ENCODE results near the gene RALGAPA1. TPM values are rescaled to one million over a fixed set of nuclear protein-coding genes. Genes with fewer than 3 reads are reported as not detected.

The RALGAPA1 gene
- total RNA-seq, 1 experiment from 2014 or later, result 138 TPM

GRCh38 chr14:35553808-35554207 is 255.3 kb downstream of the RALGAPA1 start:
- no peak overlapping the region for H3K4me2 ChIP-seq (ENCODE audit: low read depth, low read length, poor library complexity, severe bottlenecking)

GRCh38 chr14:35551081-35551480 is 258.0 kb downstream of the RALGAPA1 start:
- Histone ChIP-seq H4K20me1 (ENCODE audit: insufficient read depth, low read depth, low read length) (no peaks in the 10 kb centered on the region), H3K4me2 (ENCODE audit: low read depth, low read length, poor library complexity, severe bottlenecking) (no peak overlapping the region), H3K79me2 (ENCODE audit: low read length) (no peaks in the 10 kb centered on the region), H3K4me1 (ENCODE audit: low read length) (peaks cover 36% of the 10 kb centered on the region), H3K9me2 (replicated peaks; ENCODE audit: insufficient read depth, low read length) (no peaks in the 10 kb centered on the region), H3K4me3 (ENCODE audit: low read length) (no peak overlapping the region), H3K27me3 (ENCODE audit: low read length) (no peaks in the 10 kb centered on the region), H3K36me3 (ENCODE audit: insufficient read depth, low read length) (no peaks in the 10 kb centered on the region), H3K9ac (ENCODE audit: low read length) (no peak overlapping the region), H3K27ac (ENCODE audit: low read length) (no peak overlapping the region), H2AFZ (ENCODE audit: low read length) (no peak overlapping the region), H3K9me3 (ENCODE audit: low read length) (no peaks in the 10 kb centered on the region)
- DNase-seq, result no peak

More at GRCh38 chr14:35553808-35554207, 255.3 kb downstream of the RALGAPA1 start:
- Histone ChIP-seq H3K4me3 (ENCODE audit: low read length) (no peak overlapping the region), H3K36me3 (ENCODE audit: insufficient read depth, low read length) (no peaks in the 10 kb centered on the region), H3K27ac (ENCODE audit: low read length) (no peak overlapping the region), H3K9me2 (replicated peaks; ENCODE audit: insufficient read depth, low read length) (no peaks in the 10 kb centered on the region), H2AFZ (ENCODE audit: low read length) (no peak overlapping the region), H3K9ac (ENCODE audit: low read length) (no peak overlapping the region), H3K79me2 (ENCODE audit: low read length) (no peaks in the 10 kb centered on the region), H3K27me3 (ENCODE audit: low read length) (no peaks in the 10 kb centered on the region), H3K4me1 (ENCODE audit: low read length) (peaks cover 49% of the 10 kb centered on the region), H3K9me3 (ENCODE audit: low read length) (no peaks in the 10 kb centered on the region), H4K20me1 (ENCODE audit: insufficient read depth, low read depth, low read length) (no peaks in the 10 kb centered on the region)
- DNase-seq, result no peak

- Histone ChIP-seq H4K20me1 (ENCODE audit: insufficient read depth, low read depth, low read length) (no peaks in the 10 kb centered on the region), H3K27ac (ENCODE audit: low read length) (no peak overlapping the region), H3K4me2 (ENCODE audit: low read depth, low read length, poor library complexity, severe bottlenecking) (no peak overlapping the region), H3K79me2 (ENCODE audit: low read length) (no peaks in the 10 kb centered on the region), H3K4me3 (ENCODE audit: low read length) (no peak overlapping the region), H3K36me3 (ENCODE audit: insufficient read depth, low read length) (no peaks in the 10 kb centered on the region), H3K9me3 (ENCODE audit: low read length) (no peaks in the 10 kb centered on the region), H2AFZ (ENCODE audit: low read length) (peak overlapping the region; percentile 34; the same call in 1 of the 2 replicates), H3K9me2 (replicated peaks; ENCODE audit: insufficient read depth, low read length) (no peaks in the 10 kb centered on the region), H3K9ac (ENCODE audit: low read length) (no peak overlapping the region), H3K4me1 (ENCODE audit: low read length) (peaks cover 36% of the 10 kb centered on the region), H3K27me3 (ENCODE audit: low read length) (no peaks in the 10 kb centered on the region)
- DNase-seq, result no peak
These were observed 259.5 kb downstream of the RALGAPA1 start for GRCh38 chr14:35549551-35549950.

GRCh38 chr14:35543006-35543405 is 266.1 kb downstream of the RALGAPA1 start:
- Histone ChIP-seq H4K20me1 (ENCODE audit: insufficient read depth, low read depth, low read length) (no peaks in the 10 kb centered on the region), H3K9ac (ENCODE audit: low read length) (no peak overlapping the region), H3K79me2 (ENCODE audit: low read length) (no peaks in the 10 kb centered on the region), H3K4me2 (ENCODE audit: low read depth, low read length, poor library complexity, severe bottlenecking) (no peak overlapping the region), H2AFZ (ENCODE audit: low read length) (no peak overlapping the region), H3K36me3 (ENCODE audit: insufficient read depth, low read length) (no peaks in the 10 kb centered on the region), H3K4me1 (ENCODE audit: low read length) (peaks cover 14% of the 10 kb centered on the region), H3K27ac (ENCODE audit: low read length) (no peak overlapping the region), H3K9me3 (ENCODE audit: low read length) (no peaks in the 10 kb centered on the region), H3K4me3 (ENCODE audit: low read length) (no peak overlapping the region), H3K27me3 (ENCODE audit: low read length) (no peaks in the 10 kb centered on the region), H3K9me2 (replicated peaks; ENCODE audit: insufficient read depth, low read length) (no peaks in the 10 kb centered on the region)
- DNase-seq, result no peak

- no peak overlapping the region for H3K4me3 ChIP-seq (ENCODE audit: low read length)
- H3K36me3 ChIP-seq (ENCODE audit: insufficient read depth, low read length), result no peaks in the 10 kb centered on the region
- H3K9me3 ChIP-seq (ENCODE audit: low read length), result no peaks in the 10 kb centered on the region
- H3K4me1 ChIP-seq (ENCODE audit: low read length), result peaks cover 10% of the 10 kb centered on the region
- no peaks in the 10 kb centered on the region for H3K79me2 ChIP-seq (ENCODE audit: low read length)
- DNase-seq, result no peak
- no peak overlapping the region for H3K4me2 ChIP-seq (ENCODE audit: low read depth, low read length, poor library complexity, severe bottlenecking)
- H3K9me2 ChIP-seq (replicated peaks; ENCODE audit: insufficient read depth, low read length), result no peaks in the 10 kb centered on the region
- no peak overlapping the region for H3K27ac ChIP-seq (ENCODE audit: low read length)
- H4K20me1 ChIP-seq (ENCODE audit: insufficient read depth, low read depth, low read length), result no peaks in the 10 kb centered on the region
- no peak overlapping the region for H2AFZ ChIP-seq (ENCODE audit: low read length)
- H3K9ac ChIP-seq (ENCODE audit: low read length), result no peak overlapping the region
- no peaks in the 10 kb centered on the region for H3K27me3 ChIP-seq (ENCODE audit: low read length)
These were observed 269.1 kb downstream of the RALGAPA1 start for GRCh38 chr14:35539969-35540368.

GRCh38 chr14:35535483-35536112 is 273.5 kb downstream of the RALGAPA1 start:
- Histone ChIP-seq H2AFZ (ENCODE audit: low read length) (no peak overlapping the region), H3K36me3 (ENCODE audit: insufficient read depth, low read length) (no peaks in the 10 kb centered on the region), H3K9me3 (ENCODE audit: low read length) (no peaks in the 10 kb centered on the region), H3K27ac (ENCODE audit: low read length) (no peak overlapping the region), H3K4me1 (ENCODE audit: low read length) (peaks cover 19% of the 10 kb centered on the region), H3K27me3 (ENCODE audit: low read length) (no peaks in the 10 kb centered on the region), H3K9ac (ENCODE audit: low read length) (no peak overlapping the region), H3K4me3 (ENCODE audit: low read length) (no peak overlapping the region), H3K9me2 (replicated peaks; ENCODE audit: insufficient read depth, low read length) (no peaks in the 10 kb centered on the region), H3K4me2 (ENCODE audit: low read depth, low read length, poor library complexity, severe bottlenecking) (no peak overlapping the region), H3K79me2 (ENCODE audit: low read length) (no peaks in the 10 kb centered on the region), H4K20me1 (ENCODE audit: insufficient read depth, low read depth, low read length) (no peaks in the 10 kb centered on the region)
- DNase-seq, result no peak

GRCh38 chr14:35534873-35535482 is 274.1 kb downstream of the RALGAPA1 start:
- no peaks in the 10 kb centered on the region for H3K79me2 ChIP-seq (ENCODE audit: low read length)
- no peaks in the 10 kb centered on the region for H3K27me3 ChIP-seq (ENCODE audit: low read length)
- peak overlapping the region; percentile 70 for H3K9ac ChIP-seq (ENCODE audit: low read length)
- H3K9me3 ChIP-seq (ENCODE audit: low read length), result no peaks in the 10 kb centered on the region
- peak; percentile 61 for DNase-seq
- peak overlapping the region; percentile 80 for H3K4me3 ChIP-seq (ENCODE audit: low read length)
- no peaks in the 10 kb centered on the region for H4K20me1 ChIP-seq (ENCODE audit: insufficient read depth, low read depth, low read length)
- H3K36me3 ChIP-seq (ENCODE audit: insufficient read depth, low read length), result no peaks in the 10 kb centered on the region
- no peak overlapping the region for H3K27ac ChIP-seq (ENCODE audit: low read length)
- no peaks in the 10 kb centered on the region for H3K9me2 ChIP-seq (replicated peaks; ENCODE audit: insufficient read depth, low read length)
- H3K4me2 ChIP-seq (ENCODE audit: low read depth, low read length, poor library complexity, severe bottlenecking), result peak overlapping the region; percentile 93
- peaks cover 13% of the 10 kb centered on the region for H3K4me1 ChIP-seq (ENCODE audit: low read length)
- no peak overlapping the region for H2AFZ ChIP-seq (ENCODE audit: low read length)

GRCh38 chr14:35534208-35534872 is 274.8 kb downstream of the RALGAPA1 start:
- H3K9ac ChIP-seq (ENCODE audit: low read length), result peak overlapping the region; percentile 70
- no peaks in the 10 kb centered on the region for H3K36me3 ChIP-seq (ENCODE audit: insufficient read depth, low read length)
- no peak overlapping the region for H3K27ac ChIP-seq (ENCODE audit: low read length)
- peak; percentile 61 for DNase-seq
- peaks cover 11% of the 10 kb centered on the region for H3K4me1 ChIP-seq (ENCODE audit: low read length)
- H3K27me3 ChIP-seq (ENCODE audit: low read length), result no peaks in the 10 kb centered on the region
- H3K4me3 ChIP-seq (ENCODE audit: low read length), result peak overlapping the region; percentile 80
- peak overlapping the region; percentile 97; the same call in 1 of the 2 replicates for H2AFZ ChIP-seq (ENCODE audit: low read length)
- H3K79me2 ChIP-seq (ENCODE audit: low read length), result no peaks in the 10 kb centered on the region
- peak overlapping the region; percentile 93 for H3K4me2 ChIP-seq (ENCODE audit: low read depth, low read length, poor library complexity, severe bottlenecking)
- no peaks in the 10 kb centered on the region for H3K9me3 ChIP-seq (ENCODE audit: low read length)
- H3K9me2 ChIP-seq (replicated peaks; ENCODE audit: insufficient read depth, low read length), result no peaks in the 10 kb centered on the region
- no peaks in the 10 kb centered on the region for H4K20me1 ChIP-seq (ENCODE audit: insufficient read depth, low read depth, low read length)
